WI38 (cell line): ENCODE results near the gene UPB1.

Experiments
- H3K4me3 ChIP-seq: 2 replicates; pipeline ENCODE4 v1.5.1; 2011; ENCODE audit warnings: low read depth, mild to moderate bottlenecking, control low read depth, low read length
- CTCF ChIP-seq: IDR thresholded peaks from 2 replicates; pipeline ENCODE4 v1.5.1; 2012; ENCODE audit warnings: low read depth, mild to moderate bottlenecking, control low read depth, low read length

UPB1 gene

GRCh38 chr22:24566899-24567511 is 71.9 kb downstream of the UPB1 start:
- H3K4me3 ChIP-seq, result no peak overlapping the region
- TF ChIP-seq CTCF, result no peak

GRCh38 chr22:24567668-24568067 is 72.5 kb downstream of the UPB1 start:
- TF ChIP-seq CTCF, result no peak
- H3K4me3 ChIP-seq, result no peak overlapping the region

- H3K4me3 ChIP-seq, result no peak overlapping the region
- no peak for TF ChIP-seq CTCF
Measured at GRCh38 chr22:24571266-24571665, 76.1 kb downstream of the UPB1 start.

- no peak overlapping the region for H3K4me3 ChIP-seq
- no peak for TF ChIP-seq CTCF
Measured at GRCh38 chr22:24576778-24577177, 81.6 kb downstream of the UPB1 start.
